NCI-H146 treated with DMSO at 0.1 percent for 48 hours (cell line): ENCODE measurements around the gene COLEC12.
"Not testable (repeated sequence)": the region's sequence is repeated elsewhere in the genome, so short reads cannot be mapped to it uniquely, and the experiment has no call there.

Experiments
- DNase-seq: peaks from one replicate; lab custom pipeline; 2025; ENCODE audit not compliant: unreplicated experiment; lab: John Stamatoyannopoulos, UW

Gene COLEC12

DNA sequence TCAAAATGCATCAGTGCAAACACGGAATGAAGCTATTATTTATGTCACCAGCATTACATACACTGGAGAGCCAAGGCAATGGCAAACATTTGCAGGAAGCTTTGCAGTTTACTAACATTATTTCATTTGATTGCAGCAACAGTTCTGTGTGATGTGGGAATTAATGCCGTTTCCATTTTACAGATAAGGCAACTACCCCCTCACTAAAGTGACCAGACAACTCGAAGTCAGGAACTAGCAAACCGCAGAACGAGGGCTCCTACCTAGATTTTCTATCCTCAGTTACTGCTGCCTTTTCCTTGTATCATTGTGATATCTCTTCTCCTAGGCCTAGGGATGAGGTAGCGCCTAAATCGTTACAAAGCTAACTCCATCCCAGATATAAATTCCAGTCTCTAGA, 85.5 kb downstream of the COLEC12 start:
- no peak for DNase-seq

DNA sequence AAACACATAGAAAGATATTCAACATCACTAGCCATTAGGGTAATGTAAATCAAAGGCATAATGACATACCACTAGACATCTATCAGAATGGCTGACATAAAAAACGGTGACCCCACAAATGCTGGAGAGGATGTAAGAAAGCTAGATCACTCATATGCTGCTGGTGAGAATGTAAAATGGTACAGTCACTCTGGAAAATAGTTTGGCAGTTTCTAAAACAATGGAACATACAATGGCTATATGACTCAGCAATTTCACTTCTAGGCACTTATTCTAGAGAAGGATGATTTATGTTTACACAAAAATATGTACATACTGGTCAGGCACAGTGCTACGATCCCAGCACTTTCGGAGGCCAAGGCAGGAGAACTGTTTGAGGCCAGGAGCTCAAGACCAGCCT, 87.3 kb downstream of the COLEC12 start:
- DNase-seq, result no peak

DNA sequence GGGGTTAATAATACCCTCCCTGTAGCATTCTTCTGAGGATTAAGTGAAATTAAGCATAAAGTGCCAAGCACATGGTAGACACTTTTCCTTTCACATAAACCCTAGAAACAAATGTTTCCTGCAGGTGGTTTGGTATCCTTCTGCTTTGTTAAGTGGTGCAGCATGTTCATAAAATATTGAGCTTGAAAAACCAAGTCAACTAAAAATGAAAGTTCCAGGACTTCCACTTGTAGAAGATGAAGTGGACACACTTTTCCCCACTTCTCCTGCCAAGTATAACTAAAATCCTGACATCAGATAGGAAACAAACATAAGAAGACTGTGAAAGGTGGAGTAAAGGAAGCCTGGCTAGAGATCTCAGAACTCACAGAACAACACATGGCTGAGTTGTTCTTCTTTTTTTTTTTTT, 90.5 kb downstream of the COLEC12 start:
- no peak for DNase-seq

GRCh38 chr18:408367-408766, 92.1 kb downstream of the COLEC12 start:
- no peak for DNase-seq

DNA sequence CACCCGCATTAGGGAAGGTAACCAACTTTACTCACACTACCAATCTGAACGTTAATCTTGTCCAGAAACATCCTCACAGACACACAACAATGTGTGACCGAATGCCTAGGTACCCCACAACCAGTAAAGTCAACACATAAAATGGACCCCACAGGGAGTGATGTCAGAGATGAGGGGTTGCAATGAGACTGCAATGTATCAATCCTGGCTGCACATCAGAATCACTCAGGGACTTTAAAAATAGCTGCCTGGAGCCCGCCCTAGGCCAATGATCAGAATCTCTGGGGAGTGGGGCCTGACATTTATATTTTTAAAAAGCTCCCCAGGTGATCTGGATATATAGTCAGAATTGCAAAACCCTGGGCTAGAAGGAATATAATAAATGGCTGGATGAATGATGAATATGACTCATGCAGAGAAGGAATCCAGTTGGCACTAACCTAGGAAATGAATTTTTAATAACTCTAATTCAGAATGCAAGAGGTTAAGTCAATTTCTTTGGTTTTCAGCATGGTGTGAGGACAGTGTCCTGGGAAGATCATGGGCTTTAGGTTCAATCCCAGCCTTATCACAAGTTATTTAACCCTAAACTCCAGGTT, 92.8 kb downstream of the COLEC12 start:
- no peak for DNase-seq

GRCh38 chr18:407191-407590, 93.3 kb downstream of the COLEC12 start:
- DNase-seq, result no peak

- DNase-seq, result no peak
Observed at GRCh38 chr18:406677-407076, 93.8 kb downstream of the COLEC12 start.

GRCh38 chr18:405006-405405, 95.5 kb downstream of the COLEC12 start:
- DNase-seq, result not testable (repeated sequence)

- DNase-seq, result no peak
Observed at GRCh38 chr18:404061-404636, 96.4 kb downstream of the COLEC12 start.

- DNase-seq, result no peak
Observed at GRCh38 chr18:402129-402528, 98.4 kb downstream of the COLEC12 start.

GRCh38 chr18:400456-400855, 100.0 kb downstream of the COLEC12 start:
- no peak for DNase-seq

DNA sequence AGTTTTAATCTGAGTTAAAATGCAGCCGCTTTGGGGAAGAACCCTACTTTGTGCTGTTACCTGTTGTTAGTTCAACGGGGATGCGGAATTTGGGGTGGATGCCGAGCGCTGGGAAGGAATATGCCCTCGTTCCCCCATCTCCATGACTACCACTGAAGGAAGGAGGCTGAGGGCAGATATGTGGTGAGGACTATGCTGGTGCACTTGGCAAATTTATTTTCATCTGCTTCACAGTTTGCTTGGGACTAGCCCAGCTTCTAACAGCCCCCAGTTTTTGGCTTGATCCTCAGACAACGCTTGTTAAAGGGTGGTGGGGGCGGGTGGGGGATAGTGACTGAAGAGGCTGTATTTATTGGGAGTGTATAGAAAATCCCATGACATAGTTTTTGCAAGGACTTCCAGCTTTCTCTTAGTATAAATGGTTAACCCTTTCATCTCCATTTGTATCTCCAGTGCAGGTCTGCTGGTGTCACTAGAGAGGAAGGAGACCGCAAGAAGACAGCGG, 100.8 kb downstream of the COLEC12 start:
- no peak for DNase-seq

DNA sequence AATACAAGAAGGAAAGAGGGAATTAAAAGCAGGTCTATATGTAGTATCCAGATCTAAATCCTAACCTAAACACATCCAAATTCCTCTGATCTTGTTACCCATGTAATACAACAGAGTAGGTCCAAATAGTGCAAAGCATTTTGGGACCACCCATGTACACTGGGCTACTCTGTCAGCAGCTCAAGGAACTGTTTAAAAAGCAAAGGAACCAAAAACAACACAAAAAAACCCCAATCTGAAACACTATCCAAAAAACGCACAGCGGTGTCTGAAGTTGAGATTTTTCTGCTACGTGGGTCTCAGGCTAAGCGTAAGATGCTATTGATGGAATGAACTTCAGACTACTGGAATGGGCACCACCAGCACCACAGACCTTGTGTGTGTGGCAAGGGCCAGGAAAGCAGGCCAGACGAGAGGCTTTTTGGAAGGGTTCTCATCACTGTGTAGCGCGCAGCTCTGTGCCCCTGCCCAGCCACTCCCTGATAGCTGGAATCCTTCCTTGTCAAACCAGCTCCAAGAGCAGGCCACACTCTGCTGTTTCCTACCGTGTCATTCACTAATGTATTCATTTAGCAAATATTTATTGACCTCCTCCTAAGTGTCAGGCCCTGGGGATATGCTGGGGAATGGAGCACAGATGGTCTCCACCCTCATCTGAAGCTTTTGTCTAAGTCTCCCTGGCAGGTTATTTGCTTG, 101.4 kb downstream of the COLEC12 start:
- peak; percentile 26 for DNase-seq

GRCh38 chr18:396556-396955, 103.9 kb downstream of the COLEC12 start:
- DNase-seq, result no peak

GRCh38 chr18:396251-396555, 104.3 kb downstream of the COLEC12 start:
- DNase-seq, result no peak

- DNase-seq, result peak; percentile 78
Observed at GRCh38 chr18:395456-396250, 104.8 kb downstream of the COLEC12 start.

DNA sequence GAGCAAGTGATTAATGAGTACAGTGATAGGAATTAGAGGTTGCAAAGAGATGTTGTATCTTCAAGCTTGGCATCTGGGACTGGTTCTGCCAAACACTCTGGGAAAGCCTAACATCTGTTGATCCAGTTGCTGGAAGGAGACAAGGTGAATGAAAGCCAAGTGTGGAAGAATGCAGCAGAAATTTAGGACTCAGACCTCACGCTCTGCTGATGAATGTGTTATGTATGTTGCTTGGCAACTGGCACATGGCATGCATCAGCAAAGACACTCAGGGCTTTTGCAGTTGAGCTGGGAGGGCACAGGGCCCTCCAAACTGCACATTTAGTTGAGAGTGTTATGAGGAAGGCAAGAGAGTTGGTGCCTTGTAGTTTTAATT, 105.5 kb downstream of the COLEC12 start:
- no peak for DNase-seq

DNA sequence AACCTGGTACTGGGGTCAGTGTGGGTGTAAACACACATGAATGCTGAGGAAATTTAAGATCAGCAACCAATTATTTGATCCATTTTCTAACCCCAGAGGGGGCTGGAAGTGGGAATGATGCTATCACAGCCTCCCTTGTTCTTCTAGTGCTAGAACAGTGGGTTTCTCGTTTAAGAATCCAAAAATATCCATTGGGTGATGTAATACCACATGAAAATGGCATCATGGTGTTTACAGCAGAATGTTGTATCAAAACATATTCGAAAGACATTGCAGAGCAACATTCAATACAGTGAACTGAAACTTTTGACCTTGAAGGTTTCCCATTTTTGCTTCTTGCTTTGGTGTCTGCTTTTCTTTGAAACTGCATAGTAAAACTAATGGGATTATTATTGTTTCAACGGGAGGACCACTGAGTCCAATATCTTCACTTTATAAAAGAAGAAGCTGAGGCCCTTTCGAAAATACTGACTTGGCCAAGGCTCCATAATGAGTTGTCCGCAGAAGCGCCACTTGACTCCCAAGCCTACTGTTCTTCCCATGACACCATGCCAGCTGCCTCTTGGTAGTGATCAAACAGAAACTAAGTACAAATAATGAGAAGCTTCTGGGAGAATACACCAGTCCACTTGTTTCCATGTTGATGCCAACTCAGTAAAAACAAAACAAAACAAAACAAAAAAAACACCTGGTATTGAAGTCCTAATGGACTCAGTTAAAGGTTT, 106.1 kb downstream of the COLEC12 start:
- DNase-seq, result no peak

DNA sequence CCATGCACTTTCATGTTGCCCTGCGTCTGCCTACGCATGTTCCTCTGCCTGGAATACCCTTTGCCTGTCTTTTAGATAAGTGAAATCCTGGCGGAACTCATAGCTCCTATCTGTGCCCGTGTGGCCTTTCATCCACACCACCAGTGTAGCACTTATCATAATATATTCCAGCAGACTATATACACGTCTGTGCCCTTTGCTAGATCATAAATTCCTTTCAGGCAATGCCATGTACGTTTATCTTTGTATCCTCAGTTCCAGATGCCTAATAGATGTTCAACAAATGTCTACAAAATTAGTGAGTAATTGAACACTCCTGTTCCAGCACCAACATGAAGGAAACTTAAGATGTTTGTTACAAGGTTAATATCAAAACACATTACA, 106.9 kb downstream of the COLEC12 start:
- DNase-seq, result no peak

DNA sequence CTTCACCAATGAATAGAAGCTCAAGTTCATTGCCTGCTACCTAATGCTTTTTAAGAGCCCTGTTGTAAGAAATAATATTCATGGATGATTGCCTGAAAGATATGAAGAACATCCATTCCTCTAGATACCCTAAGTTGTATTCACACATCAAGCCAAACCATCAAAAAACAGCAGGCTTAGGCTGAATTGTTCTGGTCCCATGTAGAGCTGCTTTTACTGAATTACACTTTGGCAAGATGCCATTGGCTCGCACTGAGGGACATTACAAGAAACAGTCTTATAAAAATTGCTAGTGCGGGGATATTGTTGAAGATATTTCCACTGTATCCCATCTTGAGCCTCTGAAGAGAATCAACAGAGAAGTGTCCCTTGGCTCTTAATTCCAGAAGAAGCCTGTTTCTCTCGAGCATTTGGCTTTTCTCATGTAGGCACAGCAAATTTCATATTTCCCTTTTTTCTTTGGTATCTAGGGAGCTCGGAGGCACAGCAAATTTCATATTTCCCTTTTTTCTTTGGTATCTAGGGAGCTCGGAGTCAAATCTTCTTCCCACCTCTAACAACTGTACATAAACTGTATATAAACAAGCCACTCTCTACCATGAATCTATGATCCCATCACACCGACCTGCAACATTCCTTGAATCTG, 107.5 kb downstream of the COLEC12 start:
- DNase-seq, result no peak
